ENCODE measurements around the gene GAP43. TPM values are rescaled to one million over a fixed set of nuclear protein-coding genes. Genes with fewer than 3 reads are reported as not detected.

GAP43 gene
- 16.1 TPM for total RNA-seq (ENCODE audit: unreplicated experiment)
- long read RNA-seq, transcript GAP43-201 (3 exons, 1,691 nt): major isoform, 5 of 5 reads
- long read RNA-seq, partial matches to known transcripts: 0 of 5 reads
- long read RNA-seq, other reads (novel, unspliced or antisense): 0 of 5 reads

- no peak for TF ChIP-seq CTCF (IDR thresholded peaks at IDR 0.05; ENCODE audit: unreplicated experiment)
- no peaks in the 10 kb centered on the region for H3K9me3 Mint-ChIP-seq (ENCODE audit: unreplicated experiment)
- peak within 1 kb of the TSS; percentile 83 for H3K4me3 Mint-ChIP-seq (ENCODE audit: unreplicated experiment)
- peaks cover 32% of the 10 kb centered on the region for H3K4me1 Mint-ChIP-seq (ENCODE audit: unreplicated experiment)
- H3K27ac Mint-ChIP-seq (ENCODE audit: unreplicated experiment): no peak within 1 kb of the TSS
- peak; percentile 17 for DNase-seq (ENCODE audit: low spot score)
- no peaks in the 10 kb centered on the region for H3K36me3 Mint-ChIP-seq (ENCODE audit: low read depth, unreplicated experiment)
- H3K27me3 Mint-ChIP-seq (ENCODE audit: unreplicated experiment): no peaks in the 10 kb centered on the region
Observed at GRCh38 chr3:115623044-115623868, at the start of gene GAP43. Gene GAP43, plus strand, starts transcription at chr3:115623510. Its CDS starts 180 bp downstream, at chr3:115623690.

- H3K9me3 Mint-ChIP-seq (ENCODE audit: unreplicated experiment): no peaks in the 10 kb centered on the region
- H3K27me3 Mint-ChIP-seq (ENCODE audit: unreplicated experiment): no peaks in the 10 kb centered on the region
- H3K4me3 Mint-ChIP-seq (ENCODE audit: unreplicated experiment): no peak overlapping the region
Observed at GRCh38 chr3:115576325-115576875, 46.9 kb upstream of the GAP43 start.

GRCh38 chr3:115577000-115577399 is 46.3 kb upstream of the GAP43 start:
- Mint-ChIP-seq H3K4me1 (ENCODE audit: unreplicated experiment) (peaks cover 6% of the 10 kb centered on the region), H3K9me3 (ENCODE audit: unreplicated experiment) (no peaks in the 10 kb centered on the region), H3K36me3 (ENCODE audit: low read depth, unreplicated experiment) (no peaks in the 10 kb centered on the region), H3K27ac (ENCODE audit: unreplicated experiment) (no peak overlapping the region), H3K4me3 (ENCODE audit: unreplicated experiment) (no peak overlapping the region), H3K27me3 (ENCODE audit: unreplicated experiment) (no peaks in the 10 kb centered on the region)
- TF ChIP-seq CTCF (IDR thresholded peaks at IDR 0.05; ENCODE audit: unreplicated experiment): no peak
- no peak for DNase-seq (ENCODE audit: low spot score)

More at GRCh38 chr3:115576325-115576875, 46.9 kb upstream of the GAP43 start:
- peaks cover 6% of the 10 kb centered on the region for H3K4me1 Mint-ChIP-seq (ENCODE audit: unreplicated experiment)
- TF ChIP-seq CTCF (IDR thresholded peaks at IDR 0.05; ENCODE audit: unreplicated experiment): no peak
- no peaks in the 10 kb centered on the region for H3K36me3 Mint-ChIP-seq (ENCODE audit: low read depth, unreplicated experiment)
- no peak overlapping the region for H3K27ac Mint-ChIP-seq (ENCODE audit: unreplicated experiment)
- DNase-seq (ENCODE audit: low spot score): no peak

- peaks cover 6% of the 10 kb centered on the region for H3K4me1 Mint-ChIP-seq (ENCODE audit: unreplicated experiment)
- no peak for DNase-seq (ENCODE audit: low spot score)
- H3K9me3 Mint-ChIP-seq (ENCODE audit: unreplicated experiment): no peaks in the 10 kb centered on the region
- H3K27ac Mint-ChIP-seq (ENCODE audit: unreplicated experiment): no peak overlapping the region
- H3K36me3 Mint-ChIP-seq (ENCODE audit: low read depth, unreplicated experiment): no peaks in the 10 kb centered on the region
- no peak for TF ChIP-seq CTCF (IDR thresholded peaks at IDR 0.05; ENCODE audit: unreplicated experiment)
- H3K27me3 Mint-ChIP-seq (ENCODE audit: unreplicated experiment): no peaks in the 10 kb centered on the region
- H3K4me3 Mint-ChIP-seq (ENCODE audit: unreplicated experiment): no peak overlapping the region
Observed at GRCh38 chr3:115578331-115578730, 45.0 kb upstream of the GAP43 start.

GRCh38 chr3:115580566-115580965 is 42.7 kb upstream of the GAP43 start:
- no peaks in the 10 kb centered on the region for H3K36me3 Mint-ChIP-seq (ENCODE audit: low read depth, unreplicated experiment)
- no peak for TF ChIP-seq CTCF (IDR thresholded peaks at IDR 0.05; ENCODE audit: unreplicated experiment)
- no peak for DNase-seq (ENCODE audit: low spot score)
- no peaks in the 10 kb centered on the region for H3K4me1 Mint-ChIP-seq (ENCODE audit: unreplicated experiment)
- no peaks in the 10 kb centered on the region for H3K27me3 Mint-ChIP-seq (ENCODE audit: unreplicated experiment)
- H3K4me3 Mint-ChIP-seq (ENCODE audit: unreplicated experiment): no peak overlapping the region
- H3K9me3 Mint-ChIP-seq (ENCODE audit: unreplicated experiment): no peaks in the 10 kb centered on the region
- no peak overlapping the region for H3K27ac Mint-ChIP-seq (ENCODE audit: unreplicated experiment)

All from endothelial cell (in vitro differentiated cells).